Loucy (cell line): ENCODE data around the gene NUMBL.

Experiments
- H2AFZ ChIP-seq: fragments of 200-600 bp; sonication (generic); 2 replicates; pipeline ENCODE4 v1.6.0; 2016; ENCODE audit warnings: antibody characterized with exemption, mild to moderate bottlenecking, low read length, moderate library complexity
- H3F3A ChIP-seq: fragments of 200-600 bp; 2 replicates; pipeline ENCODE4 v1.6.0; 2016; ENCODE audit warnings: antibody characterized with exemption, low read depth, mild to moderate bottlenecking
- H3K27me3 ChIP-seq: fragments of 200-600 bp; sonication (generic); 2 replicates; pipeline ENCODE4 v1.6.1; 2014; ENCODE audit warnings: low read length, mild to moderate bottlenecking; ENCODE audit not compliant: insufficient read depth, poor library complexity, severe bottlenecking
- H3K36me3 ChIP-seq: fragments of 200-600 bp; sonication (generic); 2 replicates; pipeline ENCODE4 v1.6.1; 2016; ENCODE audit warnings: low read length; ENCODE audit not compliant: insufficient read depth
- H3K4me1 ChIP-seq: fragments of 200-600 bp; sonication (generic); 2 replicates; pipeline ENCODE4 v1.5.1; 2014; ENCODE audit warnings: low read length, mild to moderate bottlenecking; ENCODE audit not compliant: insufficient read depth, poor library complexity, severe bottlenecking
- H3K4me2 ChIP-seq: fragments of 200-600 bp; sonication (generic); 2 replicates; pipeline ENCODE4 v1.6.0; 2014; ENCODE audit warnings: antibody characterized with exemption, low read length, low read depth, mild to moderate bottlenecking; ENCODE audit not compliant: poor library complexity, severe bottlenecking
- H3K4me3 ChIP-seq: fragments of 200-600 bp; sonication (generic); 2 replicates; pipeline ENCODE4 v1.5.1; 2014; ENCODE audit warnings: low read length, mild to moderate bottlenecking, mixed read lengths; ENCODE audit not compliant: poor library complexity, severe bottlenecking
- H3K79me2 ChIP-seq: fragments of 200-600 bp; sonication (generic); 2 replicates; pipeline ENCODE4 v1.6.1; 2014; ENCODE audit warnings: low read length; ENCODE audit not compliant: insufficient read depth
- H3K9ac ChIP-seq: fragments of 200-600 bp; sonication (generic); 2 replicates; pipeline ENCODE4 v1.6.0; 2014; ENCODE audit warnings: mild to moderate bottlenecking, low read depth, low read length, moderate library complexity; ENCODE audit not compliant: poor library complexity, severe bottlenecking
- H3K9me2 ChIP-seq: fragments of 200-600 bp; sonication (generic); replicated peaks from 2 replicates; pipeline ENCODE4 v1.6.1; 2016; ENCODE audit warnings: low read depth, low read length, mixed read lengths
- H3K9me3 ChIP-seq: fragments of 200-600 bp; sonication (generic); 2 replicates; pipeline ENCODE4 v1.6.1; 2014; ENCODE audit warnings: mild to moderate bottlenecking, antibody characterized with exemption, low read length, low read depth; ENCODE audit not compliant: insufficient read depth
- H4K20me1 ChIP-seq: fragments of 200-600 bp; sonication (generic); 2 replicates; pipeline ENCODE4 v1.6.0; 2014; ENCODE audit warnings: antibody characterized with exemption, low read length, mild to moderate bottlenecking; ENCODE audit not compliant: insufficient read depth, poor library complexity, severe bottlenecking
- EZH2phosphoT487 ChIP-seq: fragments of 200-600 bp; IDR thresholded peaks from 2 replicates; pipeline ENCODE4 v1.6.1; 2018; ENCODE audit warnings: antibody characterized with exemption, mild to moderate bottlenecking, moderate library complexity, borderline replicate concordance
- TF ChIP-seq, protein P1 (sequence below): fragments of 200-600 bp; sonication (generic); conservative IDR thresholded peaks from 2 replicates; pipeline ENCODE4 v1.5.1; 2014; ENCODE audit warnings: mild to moderate bottlenecking, antibody characterized with exemption, low read length

The NUMBL gene

DNA sequence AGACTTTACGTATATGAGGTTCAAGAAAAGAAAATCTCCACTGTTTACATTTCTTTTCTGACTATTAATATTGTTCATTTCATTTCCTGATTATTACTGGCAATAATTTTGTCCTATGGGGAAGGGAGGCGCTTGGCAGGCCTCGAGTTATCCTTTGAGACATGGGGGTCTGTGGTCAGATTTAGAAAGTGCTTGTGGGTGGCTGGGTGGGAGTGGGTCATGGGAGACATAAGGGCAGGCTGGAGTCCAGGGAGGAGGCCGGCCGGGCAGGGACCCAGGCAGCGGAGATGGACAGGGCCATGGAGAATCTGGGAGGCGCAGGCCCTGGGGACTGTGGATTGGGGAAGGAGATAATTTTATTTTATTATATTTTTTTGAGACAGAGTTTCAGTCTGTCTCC lies 49.2 kb downstream of the NUMBL start:
- Histone ChIP-seq H3K9ac (no peak overlapping the region), H3K9me2 (no peaks in the 10 kb centered on the region), H3K4me1 (peaks cover 8% of the 10 kb centered on the region), H3K4me3 (no peak overlapping the region), H3K79me2 (no peaks in the 10 kb centered on the region), H3K36me3 (no peaks in the 10 kb centered on the region), H3K27me3 (no peaks in the 10 kb centered on the region), H3F3A (no peaks in the 10 kb centered on the region), H4K20me1 (no peaks in the 10 kb centered on the region), H2AFZ (peak overlapping the region; percentile 70), H3K9me3 (no peaks in the 10 kb centered on the region), H3K4me2 (no peak overlapping the region)
- TF ChIP-seq EZH2phosphoT487 = no peak
- TF ChIP-seq, protein P1, sequence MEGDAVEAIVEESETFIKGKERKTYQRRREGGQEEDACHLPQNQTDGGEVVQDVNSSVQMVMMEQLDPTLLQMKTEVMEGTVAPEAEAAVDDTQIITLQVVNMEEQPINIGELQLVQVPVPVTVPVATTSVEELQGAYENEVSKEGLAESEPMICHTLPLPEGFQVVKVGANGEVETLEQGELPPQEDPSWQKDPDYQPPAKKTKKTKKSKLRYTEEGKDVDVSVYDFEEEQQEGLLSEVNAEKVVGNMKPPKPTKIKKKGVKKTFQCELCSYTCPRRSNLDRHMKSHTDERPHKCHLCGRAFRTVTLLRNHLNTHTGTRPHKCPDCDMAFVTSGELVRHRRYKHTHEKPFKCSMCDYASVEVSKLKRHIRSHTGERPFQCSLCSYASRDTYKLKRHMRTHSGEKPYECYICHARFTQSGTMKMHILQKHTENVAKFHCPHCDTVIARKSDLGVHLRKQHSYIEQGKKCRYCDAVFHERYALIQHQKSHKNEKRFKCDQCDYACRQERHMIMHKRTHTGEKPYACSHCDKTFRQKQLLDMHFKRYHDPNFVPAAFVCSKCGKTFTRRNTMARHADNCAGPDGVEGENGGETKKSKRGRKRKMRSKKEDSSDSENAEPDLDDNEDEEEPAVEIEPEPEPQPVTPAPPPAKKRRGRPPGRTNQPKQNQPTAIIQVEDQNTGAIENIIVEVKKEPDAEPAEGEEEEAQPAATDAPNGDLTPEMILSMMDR = no peak

DNA sequence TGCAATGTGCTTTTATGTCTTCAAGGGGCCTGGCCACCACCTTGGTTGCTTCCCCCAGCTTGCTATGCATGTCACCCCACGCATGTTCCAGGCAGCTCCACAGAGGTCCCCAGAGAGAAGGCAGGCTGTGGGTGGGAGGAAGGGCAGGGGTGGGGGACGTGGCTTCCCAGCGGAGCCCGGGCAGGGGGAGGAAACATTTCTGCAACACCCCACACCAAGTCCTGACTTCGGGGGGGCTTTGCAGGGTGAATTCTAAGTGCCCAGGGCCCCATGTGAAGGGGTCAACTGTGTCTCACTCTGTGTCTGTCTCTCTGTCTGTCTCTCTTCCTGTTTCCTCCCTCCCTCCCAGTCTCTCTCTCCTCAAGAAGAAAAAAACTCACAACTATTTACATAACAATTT lies 49.7 kb downstream of the NUMBL start:
- H3K27me3 ChIP-seq = no peaks in the 10 kb centered on the region
- no peaks in the 10 kb centered on the region for H3F3A ChIP-seq
- no peak overlapping the region for H3K4me3 ChIP-seq
- TF ChIP-seq, protein P1 = no peak
- no peak for TF ChIP-seq EZH2phosphoT487
- H3K36me3 ChIP-seq = no peaks in the 10 kb centered on the region
- no peaks in the 10 kb centered on the region for H3K9me2 ChIP-seq
- H2AFZ ChIP-seq = peak overlapping the region; percentile 70
- H4K20me1 ChIP-seq = no peaks in the 10 kb centered on the region
- peak overlapping the region; percentile 1 for H3K4me2 ChIP-seq
- peaks cover 8% of the 10 kb centered on the region for H3K4me1 ChIP-seq
- no peaks in the 10 kb centered on the region for H3K9me3 ChIP-seq
- peak overlapping the region; percentile 9 for H3K9ac ChIP-seq
- no peaks in the 10 kb centered on the region for H3K79me2 ChIP-seq

DNA sequence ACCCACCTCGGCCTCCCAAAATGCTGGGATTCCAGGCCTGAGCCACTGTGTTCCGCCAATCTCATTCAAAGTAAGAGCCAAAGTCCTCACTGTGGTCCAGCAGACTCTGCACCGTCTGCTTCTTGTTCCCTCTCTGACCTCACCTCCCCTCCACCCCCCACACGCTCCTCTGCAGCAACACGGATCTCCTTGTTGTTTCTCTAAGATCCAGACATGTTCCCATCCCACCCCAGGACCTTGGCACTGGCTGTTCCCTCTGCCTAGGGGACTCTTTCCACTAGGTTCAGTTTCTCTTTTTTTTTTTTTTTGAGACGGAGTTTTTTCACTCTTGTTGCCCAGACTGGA lies 50.8 kb downstream of the NUMBL start:
- no peak overlapping the region for H3K4me2 ChIP-seq
- no peaks in the 10 kb centered on the region for H3K36me3 ChIP-seq
- no peak overlapping the region for H3K4me3 ChIP-seq
- no peaks in the 10 kb centered on the region for H3F3A ChIP-seq
- H3K9me2 ChIP-seq = no peaks in the 10 kb centered on the region
- no peaks in the 10 kb centered on the region for H4K20me1 ChIP-seq
- no peak overlapping the region for H3K9ac ChIP-seq
- H3K9me3 ChIP-seq = no peaks in the 10 kb centered on the region
- H3K4me1 ChIP-seq = peaks cover 8% of the 10 kb centered on the region
- no peak overlapping the region for H2AFZ ChIP-seq
- TF ChIP-seq, protein P1 = no peak
- TF ChIP-seq EZH2phosphoT487 = no peak
- H3K79me2 ChIP-seq = no peaks in the 10 kb centered on the region
- no peaks in the 10 kb centered on the region for H3K27me3 ChIP-seq
